CD4-positive, alpha-beta T cell (primary cell): ENCODE measurements around the gene PITPNB. TPM values are rescaled to one million over a fixed set of nuclear protein-coding genes. Genes with fewer than 3 reads are reported as not detected.

Experiments used
- ATAC-seq: fragments of 200-7000 bp; cut with Tn5 transposase; one replicate; pipeline ENCODE4 v1.10.0; 2022; ENCODE audit warnings: mild to moderate bottlenecking; ENCODE audit not compliant: poor library complexity
- CTCF ChIA-PET: fragments of 350-600 bp; sonication (Branson Sonifier 250); formaldehyde crosslinking; loops from one replicate; lab custom pipeline; 2021; ENCODE audit warnings: antibody characterized with exemption, inconsistent platforms; lab: Charles Lee
- POLR2A ChIA-PET: fragments of 350-600 bp; sonication (Branson Sonifier 250); formaldehyde crosslinking; loops from one replicate; lab custom pipeline; 2021; ENCODE audit warnings: antibody characterized with exemption, inconsistent platforms; lab: Charles Lee
- DNase-seq, 14 experiments: peaks; one replicate each; pipeline ENCODE4 v3.0.0-alpha.2; 2013 to 2020; ENCODE audit warnings: mixed read lengths in 2 of 14
- H3K27ac ChIP-seq, 2 donors: one replicate each; pipeline versions ENCODE4 v1.5.1 to v1.7.0; 2013; ENCODE audit warnings: low read length in 2 of 2, low read depth in 1 of 2, mild to moderate bottlenecking in 1 of 2
- H3K27me3 ChIP-seq, 2 experiments: 1 replicate in 1 of 2; 2 replicates in 1 of 2; pipeline versions ENCODE4 v1.6.1 to v1.7.0; 2013; ENCODE audit warnings: low read length in 2 of 2, control low read depth in 1 of 2, mild to moderate bottlenecking in 1 of 2, moderate library complexity in 1 of 2; ENCODE audit not compliant: insufficient read depth in 2 of 2, control insufficient read depth in 1 of 2
- H3K36me3 ChIP-seq: one replicate; pipeline ENCODE4 v1.6.1; 2013; ENCODE audit warnings: low read length, control low read depth; ENCODE audit not compliant: insufficient read depth
- H3K4me1 ChIP-seq: one replicate; pipeline ENCODE4 v1.6.1; 2013; ENCODE audit warnings: low read length, control low read depth; ENCODE audit not compliant: insufficient read depth
- H3K4me3 ChIP-seq: one replicate; pipeline ENCODE4 v1.5.1; 2013; ENCODE audit warnings: mild to moderate bottlenecking, low read length, moderate library complexity
- H3K9me3 ChIP-seq, 2 experiments: 1 replicate in 1 of 2; 2 replicates in 1 of 2; pipeline versions ENCODE4 v1.6.1 to v1.7.0; 2013; ENCODE audit warnings: low read length in 2 of 2, mild to moderate bottlenecking in 2 of 2, control low read depth in 1 of 2, moderate library complexity in 1 of 2; ENCODE audit not compliant: control insufficient read depth in 1 of 2, insufficient read depth in 1 of 2
- H3K27ac Mint-ChIP-seq: one replicate; pipeline ENCODE4 v1.8.0; 2020; ENCODE audit warnings: mixed read lengths
- H3K27me3 Mint-ChIP-seq: one replicate; pipeline ENCODE4 v1.8.0; 2021; ENCODE audit warnings: mixed read lengths
- H3K36me3 Mint-ChIP-seq: one replicate; pipeline ENCODE4 v1.8.0; 2021; ENCODE audit warnings: low read depth, mixed read lengths
- H3K4me1 Mint-ChIP-seq: one replicate; pipeline ENCODE4 v1.8.0; 2021; ENCODE audit warnings: low read depth, mixed read lengths
- H3K4me3 Mint-ChIP-seq: one replicate; pipeline ENCODE4 v1.8.0; 2020; ENCODE audit warnings: mild to moderate bottlenecking, mixed read lengths
- H3K9me3 Mint-ChIP-seq: one replicate; pipeline ENCODE4 v1.8.0; 2020; ENCODE audit warnings: mixed read lengths
- intact Hi-C, 2 experiments: fragments of 100-400 bp; cut with DNase I in 1 of 2; cut with micrococcal nuclease in 1 of 2; formaldehyde crosslinking; loops; one replicate each; pipeline versions ENCODE4 v1.15.1 to v1.9.0; 2023 to 2025; cut with DNase I, micrococcal nuclease
- total RNA-seq, 174 experiments: library from RNA in 2 of 174; stranded (reverse) in 2 of 174; gene quantifications; one replicate each; pipeline ENCODE4 v1.2.3 and lab custom pipeline; 2021 to 2026
- TF ChIP-seq, protein P1 (sequence below): fragments of 200-600 bp; IDR thresholded peaks from one replicate; pipeline ENCODE4 v1.8.0; 2022; ENCODE audit warnings: antibody characterized with exemption, mild to moderate bottlenecking

PITPNB gene
- total RNA-seq, 2 experiments from 2014 or later, result 37.6 to 38.7 TPM

DNA sequence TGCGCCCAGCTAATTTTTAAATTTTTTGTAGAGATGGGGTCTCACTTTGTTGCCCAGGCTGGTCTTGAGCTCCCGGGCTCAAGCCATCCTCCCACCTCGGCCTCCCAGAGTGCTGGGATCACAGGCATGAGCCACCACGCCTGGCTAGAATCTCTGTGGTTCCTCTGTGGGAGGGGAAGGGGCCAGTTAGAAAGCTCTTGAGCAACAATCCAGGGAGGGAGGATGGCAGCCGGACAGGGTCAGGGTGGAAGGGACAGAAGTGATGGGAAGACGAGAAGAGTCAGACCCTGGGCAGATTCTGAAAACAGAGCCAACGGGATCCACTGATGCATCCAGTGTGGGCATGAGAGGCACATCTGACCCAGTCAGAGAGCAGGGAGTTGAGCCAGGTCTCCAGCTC, 78.6 kb downstream of the PITPNB start:
- TF ChIP-seq, protein P1, sequence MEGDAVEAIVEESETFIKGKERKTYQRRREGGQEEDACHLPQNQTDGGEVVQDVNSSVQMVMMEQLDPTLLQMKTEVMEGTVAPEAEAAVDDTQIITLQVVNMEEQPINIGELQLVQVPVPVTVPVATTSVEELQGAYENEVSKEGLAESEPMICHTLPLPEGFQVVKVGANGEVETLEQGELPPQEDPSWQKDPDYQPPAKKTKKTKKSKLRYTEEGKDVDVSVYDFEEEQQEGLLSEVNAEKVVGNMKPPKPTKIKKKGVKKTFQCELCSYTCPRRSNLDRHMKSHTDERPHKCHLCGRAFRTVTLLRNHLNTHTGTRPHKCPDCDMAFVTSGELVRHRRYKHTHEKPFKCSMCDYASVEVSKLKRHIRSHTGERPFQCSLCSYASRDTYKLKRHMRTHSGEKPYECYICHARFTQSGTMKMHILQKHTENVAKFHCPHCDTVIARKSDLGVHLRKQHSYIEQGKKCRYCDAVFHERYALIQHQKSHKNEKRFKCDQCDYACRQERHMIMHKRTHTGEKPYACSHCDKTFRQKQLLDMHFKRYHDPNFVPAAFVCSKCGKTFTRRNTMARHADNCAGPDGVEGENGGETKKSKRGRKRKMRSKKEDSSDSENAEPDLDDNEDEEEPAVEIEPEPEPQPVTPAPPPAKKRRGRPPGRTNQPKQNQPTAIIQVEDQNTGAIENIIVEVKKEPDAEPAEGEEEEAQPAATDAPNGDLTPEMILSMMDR, result no peak
- peaks cover 0 to 4% of the 10 kb centered on the region in 2 experiments for H3K9me3 ChIP-seq
- no peaks in the 10 kb centered on the region for H3K4me1 ChIP-seq
- no peaks in the 10 kb centered on the region for H3K36me3 ChIP-seq
- H3K4me3 Mint-ChIP-seq, result no peak overlapping the region
- H3K4me1 Mint-ChIP-seq, result no peaks in the 10 kb centered on the region
- ATAC-seq (no peak), DNase-seq (no peak)
- ChIA-PET CTCF (no interaction called here), POLR2A (no interaction called here)
- no peak overlapping the region for H3K27ac Mint-ChIP-seq
- intact Hi-C loops, result no loop called here
- no peaks in the 10 kb centered on the region for H3K27me3 Mint-ChIP-seq
- H3K27me3 ChIP-seq, result no peaks in the 10 kb centered on the region
- peaks cover 27% of the 10 kb centered on the region for H3K36me3 Mint-ChIP-seq
- H3K4me3 ChIP-seq, result no peak overlapping the region
- H3K9me3 Mint-ChIP-seq, result peaks cover 7% of the 10 kb centered on the region
- H3K27ac ChIP-seq, result no peak overlapping the region

DNA sequence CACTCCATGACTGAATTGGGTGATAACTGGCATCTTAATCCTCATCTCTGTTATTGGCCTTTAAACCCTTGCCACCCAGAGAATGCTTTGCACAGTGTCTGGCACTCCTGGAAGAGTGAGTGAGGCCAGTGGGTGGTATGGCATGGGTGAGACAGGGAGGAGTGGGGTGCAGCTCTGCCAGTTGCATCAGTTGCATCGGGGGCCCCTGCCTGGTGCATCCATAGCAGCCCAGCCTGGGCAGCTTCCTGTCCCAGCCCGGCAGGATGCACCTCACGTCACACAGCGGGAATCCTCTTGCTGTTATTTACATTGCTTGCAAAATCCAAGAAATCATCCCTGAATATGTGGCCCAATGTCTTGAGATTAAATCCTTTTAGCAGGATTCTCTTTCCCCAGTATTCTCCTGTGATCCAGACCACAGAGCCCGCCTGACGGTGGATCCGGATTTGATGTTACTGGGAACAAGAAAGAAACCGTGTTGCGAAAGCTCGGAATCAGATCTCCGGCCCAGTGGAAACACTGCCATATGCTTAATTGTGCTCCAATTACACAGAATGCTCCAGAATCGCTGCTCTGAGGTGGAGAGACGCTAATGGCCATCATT, 79.9 kb downstream of the PITPNB start:
- Histone ChIP-seq H3K4me1 (no peaks in the 10 kb centered on the region), H3K36me3 (no peaks in the 10 kb centered on the region), H3K9me3 (peaks cover 0 to 4% of the 10 kb centered on the region in 2 experiments), H3K27ac (no peak overlapping the region), H3K27me3 (no peaks in the 10 kb centered on the region), H3K4me3 (no peak overlapping the region)
- DNase-seq (no peak), ATAC-seq (no peak)
- ChIA-PET CTCF (no interaction called here), POLR2A (no interaction called here)
- TF ChIP-seq, protein P1, result no peak
- Mint-ChIP-seq H3K4me1 (no peaks in the 10 kb centered on the region), H3K27ac (no peak overlapping the region), H3K36me3 (peaks cover 27% of the 10 kb centered on the region), H3K9me3 (peaks cover 7% of the 10 kb centered on the region), H3K27me3 (no peaks in the 10 kb centered on the region), H3K4me3 (no peak overlapping the region)
- intact Hi-C loops, result no loop called here

DNA sequence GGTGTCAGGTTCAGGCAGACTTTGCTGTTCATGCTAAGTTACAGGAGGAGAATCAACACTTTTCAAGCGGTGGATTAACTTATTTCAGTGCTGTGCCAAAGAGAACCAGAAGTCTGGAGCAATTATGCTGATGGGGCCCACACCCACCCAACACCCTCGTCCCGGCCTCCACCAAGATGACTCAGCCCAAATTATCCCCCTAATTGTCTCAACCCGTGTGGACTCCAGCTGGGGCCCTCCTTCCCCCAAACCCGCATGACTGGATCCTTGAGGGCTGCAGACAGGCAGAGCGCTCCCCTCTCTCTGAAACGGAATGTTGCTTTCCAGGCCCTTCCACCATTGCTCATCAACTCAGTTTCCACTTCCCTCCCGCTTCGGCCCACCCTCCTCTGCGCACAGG, 82.9 kb downstream of the PITPNB start:
- Histone ChIP-seq H3K27ac (no peak overlapping the region), H3K4me3 (no peak overlapping the region), H3K9me3 (peaks cover 0 to 4% of the 10 kb centered on the region in 2 experiments), H3K36me3 (no peaks in the 10 kb centered on the region), H3K4me1 (no peaks in the 10 kb centered on the region), H3K27me3 (no peaks in the 10 kb centered on the region)
- H3K36me3 Mint-ChIP-seq, result peaks cover 13% of the 10 kb centered on the region
- DNase-seq (no peak), ATAC-seq (no peak)
- H3K9me3 Mint-ChIP-seq, result peaks cover 7% of the 10 kb centered on the region
- CTCF ChIA-PET, result no interaction called here
- peaks cover 14% of the 10 kb centered on the region for H3K4me1 Mint-ChIP-seq
- no peak overlapping the region for H3K4me3 Mint-ChIP-seq
- no peak overlapping the region for H3K27ac Mint-ChIP-seq
- no peaks in the 10 kb centered on the region for H3K27me3 Mint-ChIP-seq
- intact Hi-C loops, result no loop called here
- POLR2A ChIA-PET, result no interaction called here
- TF ChIP-seq, protein P1, result no peak
